ENCODE results near the gene OLA1.

Gene OLA1

GRCh38 chr2:174121175-174121574, 127.2 kb downstream of the OLA1 start:
- DNase-seq (ENCODE audit: low read depth), result no peak

- peak; percentile 33 for DNase-seq (ENCODE audit: low read depth)
Observed at GRCh38 chr2:174120346-174120745, 128.0 kb downstream of the OLA1 start.

- peak; percentile 72 for DNase-seq (ENCODE audit: low read depth)
Observed at GRCh38 chr2:174117951-174118930, 130.1 kb downstream of the OLA1 start.

- DNase-seq (ENCODE audit: low read depth), result no peak
Observed at GRCh38 chr2:174112073-174112472, 136.3 kb downstream of the OLA1 start.

GRCh38 chr2:174108579-174108978, 139.8 kb downstream of the OLA1 start:
- no peak for DNase-seq (ENCODE audit: low read depth)

GRCh38 chr2:174106736-174107135, 141.6 kb downstream of the OLA1 start:
- DNase-seq (ENCODE audit: low read depth), result no peak

- no peak for DNase-seq (ENCODE audit: low read depth)
Observed at GRCh38 chr2:174094542-174094941, 153.8 kb downstream of the OLA1 start.

- DNase-seq (ENCODE audit: low read depth), result no peak
Observed at GRCh38 chr2:174090476-174090875, 157.9 kb downstream of the OLA1 start.

- DNase-seq (ENCODE audit: low read depth), result no peak
Observed at GRCh38 chr2:174088706-174089460, 159.4 kb downstream of the OLA1 start.

GRCh38 chr2:174086708-174087107, 161.6 kb downstream of the OLA1 start:
- no peak for DNase-seq (ENCODE audit: low read depth)

- DNase-seq (ENCODE audit: low read depth), result no peak
Observed at GRCh38 chr2:174085781-174086180, 162.6 kb downstream of the OLA1 start.

- no peak for DNase-seq (ENCODE audit: low read depth)
Observed at GRCh38 chr2:174083843-174084458, 164.4 kb downstream of the OLA1 start.

- DNase-seq (ENCODE audit: low read depth), result no peak
Observed at GRCh38 chr2:174080672-174081121, 167.6 kb downstream of the OLA1 start.

- DNase-seq (ENCODE audit: low read depth), result no peak
Observed at GRCh38 chr2:174078275-174078674, 170.1 kb downstream of the OLA1 start.

- no peak for DNase-seq (ENCODE audit: low read depth)
Observed at GRCh38 chr2:174076975-174077374, 171.4 kb downstream of the OLA1 start.

GRCh38 chr2:174076040-174076439, 172.3 kb downstream of the OLA1 start:
- no peak for DNase-seq (ENCODE audit: low read depth)

GRCh38 chr2:174074831-174075230, 173.5 kb downstream of the OLA1 start:
- no peak for DNase-seq (ENCODE audit: low read depth)

GRCh38 chr2:174072857-174073256, 175.5 kb downstream of the OLA1 start:
- no peak for DNase-seq (ENCODE audit: low read depth)

GRCh38 chr2:174072069-174072468, 176.3 kb downstream of the OLA1 start:
- no peak for DNase-seq (ENCODE audit: low read depth)

GRCh38 chr2:174071321-174071720, 177.0 kb downstream of the OLA1 start:
- no peak for DNase-seq (ENCODE audit: low read depth)

- no peak for DNase-seq (ENCODE audit: low read depth)
Observed at GRCh38 chr2:174070281-174070680, 178.1 kb downstream of the OLA1 start.

- DNase-seq (ENCODE audit: low read depth), result no peak
Observed at GRCh38 chr2:174067815-174068214, 180.5 kb downstream of the OLA1 start.

All from HS-27A (cell line).